ENCODE measurements around the gene COX20.

DNA sequence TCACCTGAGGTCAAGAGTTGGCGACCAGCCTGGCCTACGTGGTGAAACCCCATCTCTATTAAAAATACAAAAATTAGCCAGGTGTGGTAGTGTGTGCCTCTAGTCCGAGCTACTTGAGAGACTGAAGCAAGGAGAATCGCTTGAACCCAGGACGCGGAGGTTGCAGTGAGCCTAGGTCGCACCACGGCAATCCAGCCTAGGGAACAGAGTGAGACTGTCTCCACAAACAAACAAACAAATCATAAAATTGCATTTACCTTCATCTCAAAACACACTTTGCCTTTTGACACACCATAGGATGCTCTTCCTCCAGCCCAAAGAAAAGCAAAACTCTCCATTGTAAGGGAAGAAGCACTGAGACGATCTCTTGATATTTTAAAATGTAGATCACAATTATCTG lies 24.6 kb downstream of the COX20 start:
- TF ChIP-seq EZH2 (IDR thresholded peaks at IDR 0.05): no peak
- TF ChIP-seq POLR2AphosphoS5 (IDR thresholded peaks at IDR 0.05; ENCODE audit: borderline replicate concordance, low read depth, low read length): no peak
